Esophagus muscularis mucosa (tissue), 4 donors: ENCODE results near the gene MEMO1.

Experiments used
- CTCF ChIP-seq, 3 experiments: fragments of 200-600 bp in 2 of 3; fragments of 450-650 bp in 1 of 3; sonication (generic) in 2 of 3; IDR thresholded peaks; one replicate each; pipeline ENCODE4 v1.5.1; 2017 to 2019; ENCODE audit warnings: antibody characterized with exemption in 3 of 3, mild to moderate bottlenecking in 2 of 3, moderate library complexity in 1 of 3
- EP300 ChIP-seq: sonication (generic); formaldehyde crosslinking; IDR thresholded peaks from one replicate; pipeline ENCODE4 v1.6.1; 2017; ENCODE audit warnings: antibody characterized with exemption
- POLR2A ChIP-seq: fragments of 450-650 bp; IDR thresholded peaks from one replicate; pipeline ENCODE4 v1.6.1; 2017; ENCODE audit warnings: antibody characterized with exemption, moderate library complexity, mild to moderate bottlenecking, low read depth
- POLR2AphosphoS5 ChIP-seq, 2 donors: sonication (generic); formaldehyde crosslinking; IDR thresholded peaks; one replicate each; pipeline ENCODE4 v1.6.1; 2017; ENCODE audit warnings: antibody characterized with exemption in 2 of 2

GRCh38 chr2:31831585-31831984 is 179.2 kb downstream of the MEMO1 start:
- no peak for TF ChIP-seq EP300
- no peak for TF ChIP-seq POLR2AphosphoS5 (IDR thresholded peaks at IDR 0.05)
- TF ChIP-seq CTCF (IDR thresholded peaks at IDR 0.05), result no peak
- no peak for TF ChIP-seq POLR2A
